PC-3 (cell line): ENCODE results near the gene NFYA.

ENCODE experiments used
- CTCF ChIP-seq: fragments of 300-600 bp; sonication (generic); conservative IDR thresholded peaks from 2 replicates; pipeline ENCODE4 v1.5.1; 2017; ENCODE audit warnings: antibody characterized with exemption, low read depth, mild to moderate bottlenecking, low read length
- EZH2 ChIP-seq: fragments of 300-600 bp; sonication (generic); IDR thresholded peaks from one replicate; pipeline ENCODE4 v1.6.1; 2017; ENCODE audit warnings: antibody characterized with exemption, mild to moderate bottlenecking, low read length; ENCODE audit not compliant: unreplicated experiment
- EZH2phosphoT487 ChIP-seq: fragments of 300-600 bp; sonication (generic); IDR thresholded peaks from 2 replicates; pipeline ENCODE4 v1.6.1; 2018; ENCODE audit warnings: mild to moderate bottlenecking, antibody characterized with exemption, low read length, borderline replicate concordance

GRCh38 chr6:41037107-41037900, 35.5 kb upstream of the NFYA start:
- TF ChIP-seq CTCF, result no peak
- TF ChIP-seq EZH2, result no peak
- TF ChIP-seq EZH2phosphoT487, result no peak
